ENCODE measurements around the gene RPL28.
A peak's percentile ranks its signal among the peaks of the same experiment; 100 is the strongest.
"Not testable (repeated sequence)": the region's sequence is repeated elsewhere in the genome, so short reads cannot be mapped to it uniquely, and the experiment has no call there.

Gene RPL28

GRCh38 chr19:55444646-55445045 is 58.9 kb downstream of the RPL28 start:
- no peak for DNase-seq (ENCODE audit: low read depth)
- TF ChIP-seq CTCF (conservative IDR thresholded peaks at IDR 0.05; ENCODE audit: control insufficient read depth, insufficient read depth, low read depth, low read length): no peak
- H3K4me3 ChIP-seq (ENCODE audit: control insufficient read depth, low read depth, low read length): no peak overlapping the region

DNA sequence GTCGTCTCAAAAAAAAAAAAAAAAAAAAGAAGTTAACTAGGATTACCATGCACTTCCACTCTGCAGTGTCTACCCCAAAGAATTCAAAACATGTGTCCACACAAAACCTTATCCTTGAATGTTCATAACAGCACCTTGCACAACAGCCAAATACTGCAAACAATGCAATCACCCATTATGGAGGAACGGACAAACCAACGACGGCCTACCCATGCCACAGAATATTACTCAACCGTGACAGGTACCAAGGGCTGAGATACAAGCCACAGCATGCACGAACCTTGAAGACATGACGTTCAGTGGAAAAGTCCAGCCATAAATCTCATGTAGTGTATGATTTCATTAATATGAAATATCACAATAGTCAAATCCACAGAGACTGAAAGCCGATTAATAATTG is 60.3 kb downstream of the RPL28 start:
- H3K4me3 ChIP-seq (ENCODE audit: control insufficient read depth, low read depth, low read length): no peak overlapping the region
- no peak for TF ChIP-seq CTCF (conservative IDR thresholded peaks at IDR 0.05; ENCODE audit: control insufficient read depth, insufficient read depth, low read depth, low read length)
- no peak for DNase-seq (ENCODE audit: low read depth)

- TF ChIP-seq CTCF (conservative IDR thresholded peaks at IDR 0.05; ENCODE audit: control insufficient read depth, insufficient read depth, low read depth, low read length): no peak
- DNase-seq (ENCODE audit: low read depth): peak; percentile 35
- no peak overlapping the region for H3K4me3 ChIP-seq (ENCODE audit: control insufficient read depth, low read depth, low read length)
Measured at GRCh38 chr19:55447421-55448174, 61.9 kb downstream of the RPL28 start.

- not testable (repeated sequence) for DNase-seq (ENCODE audit: low read depth); H3K4me3 ChIP-seq (ENCODE audit: control insufficient read depth, low read depth, low read length)
Measured at GRCh38 chr19:55448175-55448490, 62.4 kb downstream of the RPL28 start.

DNA sequence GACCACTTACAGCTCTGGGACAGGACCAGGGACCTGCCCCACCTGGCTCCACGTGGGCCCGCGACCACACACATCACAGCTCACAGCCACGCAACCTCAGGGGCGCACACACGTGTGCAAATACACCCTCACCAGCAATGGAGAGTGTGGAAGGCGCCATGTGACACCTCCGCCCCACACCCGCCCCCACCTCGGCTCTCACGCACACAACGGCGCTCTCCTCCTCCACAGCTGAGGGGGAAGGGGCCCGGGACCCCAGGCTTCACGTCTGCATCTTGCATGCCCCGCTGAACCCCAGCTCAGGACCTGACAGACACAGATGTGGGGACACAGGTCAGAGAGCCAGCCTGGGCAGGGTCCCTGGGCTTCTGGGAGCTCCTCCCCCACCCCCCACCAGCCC is 63.7 kb downstream of the RPL28 start:
- no peak for DNase-seq (ENCODE audit: low read depth)
- H3K4me3 ChIP-seq (ENCODE audit: control insufficient read depth, low read depth, low read length): no peak overlapping the region
- TF ChIP-seq CTCF (conservative IDR thresholded peaks at IDR 0.05; ENCODE audit: control insufficient read depth, insufficient read depth, low read depth, low read length): no peak

DNA sequence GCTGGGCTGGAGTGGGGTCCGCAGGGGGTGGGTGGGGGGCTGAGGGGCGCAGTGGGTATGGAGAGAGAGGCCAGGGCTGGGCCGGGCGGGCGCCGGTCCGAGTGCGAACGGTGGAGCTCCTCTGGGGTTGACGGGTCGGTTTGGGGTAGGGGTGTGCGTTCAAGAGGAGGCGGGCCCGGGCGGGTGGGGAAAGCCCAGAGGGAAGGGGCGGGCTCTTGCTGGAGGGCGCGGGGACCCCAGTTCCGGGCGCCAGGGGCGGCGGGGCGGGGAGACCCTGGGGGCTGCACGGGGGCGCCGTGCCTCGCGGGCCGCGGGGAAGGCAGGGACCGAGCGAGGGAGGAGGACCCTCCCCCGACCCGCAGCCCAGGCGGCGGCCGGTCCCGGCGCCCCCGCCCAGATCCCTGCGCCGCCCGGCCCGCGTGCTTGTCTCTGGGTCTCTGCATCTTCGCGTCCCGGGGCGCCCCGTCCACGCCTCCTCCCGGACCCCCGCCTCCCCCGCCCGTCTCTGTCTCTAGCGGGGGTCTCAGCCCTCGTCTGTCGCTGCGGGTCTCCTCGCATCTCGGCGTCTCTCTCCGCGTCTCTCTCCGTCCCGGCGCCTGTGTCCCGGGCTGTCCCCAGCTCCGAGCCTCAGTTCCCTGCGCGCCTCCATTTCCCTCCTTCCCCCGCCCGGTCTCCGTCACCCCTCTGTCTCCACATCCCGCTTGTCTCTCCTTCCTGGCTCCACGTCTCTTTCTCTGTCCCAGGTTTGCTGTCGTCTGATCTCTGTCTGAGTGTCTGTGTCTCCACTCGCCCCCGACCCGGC is 65.6 kb downstream of the RPL28 start:
- H3K4me3 ChIP-seq (ENCODE audit: control insufficient read depth, low read depth, low read length): no peak overlapping the region
- DNase-seq (ENCODE audit: low read depth): no peak
- TF ChIP-seq CTCF (conservative IDR thresholded peaks at IDR 0.05; ENCODE audit: control insufficient read depth, insufficient read depth, low read depth, low read length): no peak

- no peak for DNase-seq (ENCODE audit: low read depth)
- TF ChIP-seq CTCF (conservative IDR thresholded peaks at IDR 0.05; ENCODE audit: control insufficient read depth, insufficient read depth, low read depth, low read length): no peak
- no peak overlapping the region for H3K4me3 ChIP-seq (ENCODE audit: control insufficient read depth, low read depth, low read length)
Measured at GRCh38 chr19:55451965-55452748, 66.4 kb downstream of the RPL28 start.

All from fibroblast of mammary gland (primary cell).